ENCODE measurements around the gene BBS4.
"Not testable (repeated sequence)": the region's sequence is repeated elsewhere in the genome, so short reads cannot be mapped to it uniquely, and the experiment has no call there.

- TF ChIP-seq CTCF (IDR thresholded peaks at IDR 0.05) = peak; percentile 82
- TF ChIP-seq EZH2 (IDR thresholded peaks at IDR 0.05; ENCODE audit: borderline replicate concordance, insufficient read depth, low read depth, low read length, poor library complexity, severe bottlenecking) = not testable (repeated sequence)
Observed at GRCh38 chr15:72670656-72671352, 15.2 kb upstream of the BBS4 start.
